HG03460 (cell line): ENCODE data around the gene GUK1.
"Not testable (repeated sequence)": the region's sequence is repeated elsewhere in the genome, so short reads cannot be mapped to it uniquely, and the experiment has no call there.

ENCODE experiments used
- ATAC-seq: cut with Tn5 transposase; IDR thresholded peaks from one replicate; pipeline ENCODE4 v1.9.1; 2021; ENCODE audit not compliant: unreplicated experiment

GUK1 gene

GRCh38 chr1:228104526-228105269 is 35.4 kb upstream of the GUK1 start:
- ATAC-seq = no peak

DNA sequence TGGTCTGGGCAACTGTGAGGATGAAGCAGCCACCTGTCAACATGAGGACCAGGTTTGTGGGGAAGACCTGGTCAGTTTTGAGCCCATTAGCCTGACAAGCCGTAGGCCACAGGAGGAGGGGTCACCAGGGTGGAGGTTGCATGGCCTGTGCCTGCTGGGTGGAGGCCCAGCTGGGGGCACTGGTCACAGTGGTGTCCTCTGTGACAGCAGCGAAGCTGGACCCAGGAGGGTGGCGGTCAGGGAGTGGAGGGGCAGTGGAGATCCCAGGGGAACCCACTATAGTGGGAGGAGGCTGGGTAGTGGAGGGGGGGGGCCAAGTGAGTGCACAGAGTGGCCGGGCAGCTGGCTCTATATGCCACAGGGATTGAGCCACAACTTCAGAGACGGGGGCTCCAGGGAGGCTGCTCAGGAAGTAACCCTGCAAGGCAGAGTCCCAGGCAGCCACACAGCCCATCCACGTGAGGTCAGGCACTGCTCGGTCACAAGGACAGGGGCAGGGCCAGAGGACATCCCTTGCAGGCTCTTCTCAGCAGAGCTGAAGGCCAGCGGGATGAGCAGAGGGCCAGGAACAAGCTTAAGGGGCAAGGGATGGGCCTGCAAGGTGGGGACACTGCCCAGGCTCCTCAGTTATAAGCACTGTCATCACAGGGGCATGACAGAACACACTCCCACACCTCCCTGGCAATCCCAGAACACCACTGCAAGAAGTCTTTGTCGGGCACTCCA is 34.6 kb upstream of the GUK1 start:
- ATAC-seq = no peak

- no peak for ATAC-seq
Observed at GRCh38 chr1:228105996-228106799, 33.9 kb upstream of the GUK1 start.

- no peak for ATAC-seq
Observed at GRCh38 chr1:228106800-228107054, 33.4 kb upstream of the GUK1 start.

DNA sequence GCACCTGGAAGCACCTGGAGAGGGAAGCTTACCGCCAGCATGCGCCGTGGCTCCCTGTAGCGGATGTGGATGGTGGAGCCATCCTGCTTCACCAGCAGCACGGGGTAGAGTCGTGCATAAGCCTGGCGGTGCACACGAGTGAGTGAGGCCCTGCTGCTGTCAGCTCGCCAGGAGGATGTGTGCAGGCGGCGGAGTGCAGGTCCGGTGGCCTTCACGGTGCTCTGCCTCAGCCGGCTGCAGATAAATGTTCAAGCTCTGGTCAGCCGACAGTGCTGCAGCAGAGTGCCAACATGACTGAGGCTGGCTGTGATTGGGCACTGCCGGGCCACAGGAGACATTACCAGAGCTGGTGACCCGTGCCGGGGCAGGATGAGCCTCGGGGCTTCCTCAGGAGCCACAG is 32.4 kb upstream of the GUK1 start:
- ATAC-seq = no peak

DNA sequence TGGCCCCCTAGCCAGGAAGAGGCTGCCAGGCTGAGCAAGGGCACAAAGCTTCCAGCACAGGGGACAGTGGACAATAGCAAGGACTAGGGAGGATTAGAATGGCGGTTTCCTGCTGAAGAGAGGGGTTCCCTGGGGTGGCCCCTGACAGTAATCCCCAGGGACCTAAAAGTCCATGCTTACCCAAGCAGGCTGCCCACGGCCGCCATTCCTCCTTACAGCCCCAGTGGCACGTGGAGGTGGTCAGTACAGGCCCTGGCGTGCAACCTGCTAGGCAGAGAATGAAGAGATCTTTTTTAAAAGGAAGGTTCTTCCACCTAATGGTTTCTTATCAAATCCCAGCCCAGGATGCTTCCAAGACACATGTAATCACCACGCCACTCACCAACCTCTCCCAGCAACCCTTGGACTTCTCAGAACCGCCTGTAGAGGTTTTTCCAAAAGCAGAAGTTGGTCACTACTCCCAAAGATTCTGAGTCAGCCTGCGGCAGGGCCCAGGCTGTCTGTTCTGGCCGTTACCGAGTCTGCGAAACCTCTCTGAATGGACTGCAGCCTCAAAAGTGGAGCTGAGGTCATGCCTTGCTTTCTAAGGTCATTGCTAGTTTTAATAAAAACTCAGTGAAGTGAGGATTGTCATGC is 31.9 kb upstream of the GUK1 start:
- ATAC-seq = no peak

GRCh38 chr1:228108742-228109072 is 31.4 kb upstream of the GUK1 start:
- ATAC-seq = no peak

- peak; percentile 88 for ATAC-seq
Observed at GRCh38 chr1:228109073-228109961, 30.8 kb upstream of the GUK1 start, which contains the start of gene MRPL55. MRPL55 (minus strand) TSS chr1:228109299; CDS start chr1:228108260, 1,039 bp downstream.

DNA sequence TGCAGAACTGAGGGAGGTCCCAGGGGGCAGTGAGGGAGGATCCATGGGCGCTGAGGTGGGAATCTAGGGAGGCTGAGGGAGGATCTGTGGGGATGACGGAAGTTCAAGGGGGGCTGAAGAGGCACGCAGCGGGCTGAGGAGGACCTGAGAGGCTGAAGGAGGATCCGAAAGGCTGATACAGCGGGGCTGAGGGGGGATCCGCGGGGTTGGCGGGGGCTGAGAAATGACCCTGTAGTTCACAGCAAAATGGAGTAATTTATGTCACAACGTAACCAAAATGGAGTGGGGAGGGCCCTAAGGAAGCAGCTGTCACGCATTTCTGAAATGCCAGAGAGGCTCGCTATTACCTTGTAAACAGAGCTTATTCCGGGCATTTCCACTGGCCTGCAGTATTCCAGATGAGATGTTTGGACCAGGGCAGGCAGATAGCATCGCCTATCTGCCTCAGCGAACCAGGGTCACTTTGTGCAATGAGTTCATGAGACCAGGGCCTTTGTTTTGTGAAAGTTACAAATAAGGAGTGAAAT is 30.1 kb upstream of the GUK1 start:
- ATAC-seq = no peak

DNA sequence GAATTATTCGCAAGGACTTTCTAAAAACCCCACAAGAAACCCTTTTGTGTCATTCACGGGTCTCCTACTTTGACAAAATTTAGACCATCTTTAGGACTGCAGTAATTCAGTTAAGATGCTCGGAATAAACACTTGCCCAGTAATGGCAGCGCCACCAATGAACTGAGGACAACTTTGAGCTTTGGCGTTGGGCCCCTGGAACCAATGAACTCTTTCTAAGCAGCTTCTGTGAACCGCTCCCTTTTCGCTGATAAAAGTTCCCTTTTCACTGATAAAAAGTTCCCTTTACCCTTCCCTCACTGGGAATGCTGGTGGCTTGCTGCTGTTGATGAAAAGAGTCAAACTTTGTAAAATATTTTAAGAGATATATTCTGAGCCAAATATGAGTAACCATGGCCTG is 29.5 kb upstream of the GUK1 start:
- no peak for ATAC-seq

GRCh38 chr1:228111315-228111714 is 28.8 kb upstream of the GUK1 start:
- not testable (repeated sequence) for ATAC-seq

- no peak for ATAC-seq
Observed at GRCh38 chr1:228112167-228112566, 27.9 kb upstream of the GUK1 start.

DNA sequence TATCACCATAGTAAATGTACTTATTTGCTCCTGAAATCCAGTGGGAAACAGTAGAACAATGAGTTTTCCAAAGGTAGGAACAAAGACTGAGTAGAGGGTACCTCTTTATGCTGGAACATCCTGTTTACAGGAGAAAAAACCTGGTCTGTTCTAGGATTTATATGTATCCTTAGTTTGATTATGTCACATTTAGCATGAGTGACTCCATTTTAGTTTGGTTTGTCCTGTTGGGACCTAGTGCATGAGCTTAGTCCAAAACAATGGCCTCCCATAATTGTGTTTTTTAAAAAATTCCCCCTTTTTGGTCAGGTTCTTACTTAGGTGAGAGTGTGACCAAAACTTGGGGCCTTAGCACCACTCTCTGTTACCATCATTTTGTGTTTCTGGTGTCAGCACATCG is 27.5 kb upstream of the GUK1 start:
- ATAC-seq = no peak

DNA sequence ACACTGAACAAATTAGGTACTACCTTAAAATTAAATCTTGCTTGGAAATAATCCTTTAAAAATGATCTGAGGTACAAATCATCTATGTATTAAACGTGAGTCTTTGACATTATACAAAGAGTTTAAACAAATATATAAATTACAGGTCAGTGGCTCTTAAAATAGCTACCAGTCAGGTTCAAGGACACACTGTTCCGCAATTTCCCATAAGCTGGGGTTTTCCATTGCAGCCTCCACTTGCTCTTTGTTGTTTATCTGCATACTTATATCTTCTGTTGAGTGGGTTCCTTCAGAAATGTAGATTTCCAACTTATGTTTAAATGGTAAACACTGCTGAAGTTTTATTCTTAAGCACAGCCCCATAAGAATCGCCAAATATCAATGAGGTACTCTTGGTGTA is 25.3 kb upstream of the GUK1 start:
- no peak for ATAC-seq

DNA sequence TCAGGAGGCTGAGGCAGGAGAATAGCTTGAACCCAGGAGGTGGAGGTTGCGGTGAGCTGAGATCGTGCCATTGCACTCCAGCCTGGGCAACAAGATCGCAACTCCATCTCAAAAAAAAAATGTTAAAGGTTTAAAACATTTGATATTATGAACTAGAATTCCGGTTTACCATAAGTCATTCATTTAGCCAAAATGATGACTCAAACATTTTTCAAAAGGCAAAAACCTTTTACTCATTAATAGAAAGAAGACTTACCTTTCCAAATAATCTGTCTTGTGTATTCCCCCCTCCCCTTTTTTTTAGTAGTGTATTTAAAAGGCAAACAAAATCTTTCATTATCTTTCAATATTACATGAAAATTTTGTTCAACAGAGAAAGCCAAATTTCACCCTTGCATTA is 22.7 kb upstream of the GUK1 start:
- no peak for ATAC-seq

DNA sequence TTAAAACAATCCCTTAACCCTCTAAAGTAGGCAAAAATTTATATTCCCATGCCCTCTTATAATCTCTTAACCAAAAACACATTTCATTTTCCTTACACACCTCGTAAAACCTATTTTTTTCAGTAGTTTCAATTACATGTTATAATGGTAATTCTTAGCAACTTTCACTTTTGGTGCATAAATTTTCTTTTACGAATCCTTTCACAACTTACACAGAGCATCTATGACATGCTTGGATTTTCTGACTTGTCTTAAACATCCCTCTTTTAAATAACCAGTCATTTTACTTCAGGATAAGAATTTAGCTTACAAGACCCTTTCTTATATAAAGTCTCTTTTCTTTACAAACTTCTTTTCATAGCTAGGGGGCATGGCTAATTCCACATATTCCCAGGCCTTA is 22.0 kb upstream of the GUK1 start:
- no peak for ATAC-seq

DNA sequence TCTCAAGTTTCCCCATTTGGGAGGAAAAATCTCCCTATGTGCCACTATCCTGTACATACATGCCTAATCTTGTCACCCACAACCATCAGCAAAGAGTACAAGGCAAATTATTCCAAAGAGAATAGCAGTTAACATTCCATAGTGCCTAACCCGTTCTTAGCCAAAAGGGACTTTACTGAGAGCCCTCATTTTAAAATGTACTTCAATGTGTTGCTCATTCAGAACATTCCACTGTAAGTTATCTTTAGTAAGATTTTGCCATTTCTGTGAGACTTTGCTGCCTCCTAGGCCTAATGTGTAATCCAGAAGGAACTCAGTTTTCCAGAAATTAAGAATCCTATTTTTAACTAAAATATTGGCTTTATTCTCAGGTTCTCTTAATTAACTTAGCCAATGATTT is 19.7 kb upstream of the GUK1 start:
- ATAC-seq = no peak

DNA sequence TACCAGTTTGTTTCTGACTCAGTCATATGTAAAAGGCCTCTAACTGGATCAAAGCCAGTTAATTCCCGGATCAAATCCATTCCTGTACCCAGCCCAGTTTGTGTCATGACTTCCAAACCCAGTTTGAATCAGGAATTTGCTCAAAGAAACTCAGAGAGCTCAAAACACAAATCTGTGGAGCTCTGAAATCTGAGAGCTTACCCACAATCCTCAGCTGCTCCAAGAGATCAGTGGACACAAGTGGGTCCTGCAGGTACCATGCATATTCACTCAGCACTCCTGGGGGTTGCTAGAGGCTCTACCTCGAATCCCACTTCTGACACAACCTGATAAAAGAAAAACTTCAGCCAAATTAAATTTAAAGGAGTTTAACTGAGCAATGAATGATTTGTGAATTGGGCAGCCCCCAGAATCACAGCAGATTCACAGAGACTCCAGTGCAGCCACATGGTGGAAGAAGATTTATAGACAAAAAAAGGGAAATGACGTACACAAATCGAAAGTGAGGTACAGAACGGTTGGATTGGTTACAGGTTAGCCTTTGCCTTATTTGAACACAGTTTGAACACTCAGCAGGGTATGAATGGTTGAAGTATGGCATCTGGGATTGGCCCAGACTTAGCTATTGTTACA is 19.1 kb upstream of the GUK1 start:
- no peak for ATAC-seq

DNA sequence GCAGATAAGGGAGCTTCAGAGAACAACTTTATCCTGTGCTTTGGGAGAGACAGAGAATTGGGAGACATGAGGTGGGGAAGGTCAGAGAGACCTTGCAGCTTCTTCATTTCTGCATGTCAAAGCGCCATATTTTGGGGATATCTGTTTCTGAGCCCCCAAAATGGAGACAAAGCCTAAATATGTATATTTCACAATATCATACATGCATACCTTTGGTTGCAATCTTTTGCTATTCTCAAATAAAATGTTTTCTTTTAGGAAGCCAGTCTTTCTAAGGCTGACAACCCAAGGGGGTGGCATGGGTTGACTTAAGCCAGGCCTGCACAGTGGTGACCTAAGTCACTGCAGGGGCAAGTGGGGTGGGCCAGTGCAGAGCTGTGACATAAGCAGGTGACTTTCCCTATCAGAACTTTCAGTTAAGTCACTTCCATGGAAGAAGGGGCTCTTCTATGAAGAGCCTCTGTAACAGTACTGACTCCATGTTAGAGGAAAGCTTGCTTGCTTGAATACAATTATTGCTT is 17.1 kb upstream of the GUK1 start:
- ATAC-seq = no peak

GRCh38 chr1:228123505-228123904 is 16.6 kb upstream of the GUK1 start:
- ATAC-seq = no peak
